T-helper 1 cell treated with Interleukin-12 subunit alpha and Interleukin-12 subunit beta and Interleukin-4 antibody, amounts not matched to agents 30 μg/mL and 1 μg/mL, for 36 hours (primary cell): ENCODE results near the gene ATP5PB.

ENCODE experiments used
- H3K27ac Mint-ChIP-seq: one replicate; pipeline ENCODE4 v1.8.0; 2021; ENCODE audit warnings: mild to moderate bottlenecking, mixed read lengths
- H3K27me3 Mint-ChIP-seq: one replicate; pipeline ENCODE4 v1.8.0; 2021; ENCODE audit warnings: low read depth, mixed read lengths
- H3K36me3 Mint-ChIP-seq: one replicate; pipeline ENCODE4 v1.8.0; 2021; ENCODE audit warnings: low read depth, mixed read lengths
- H3K4me1 Mint-ChIP-seq: one replicate; pipeline ENCODE4 v1.8.0; 2021; ENCODE audit warnings: low read depth, mixed read lengths
- H3K4me3 Mint-ChIP-seq: one replicate; pipeline ENCODE4 v1.8.0; 2021; ENCODE audit warnings: mild to moderate bottlenecking, moderate library complexity, mixed read lengths
- H3K9me3 Mint-ChIP-seq: one replicate; pipeline ENCODE4 v1.8.0; 2021; ENCODE audit warnings: mixed read lengths

Gene ATP5PB

GRCh38 chr1:111436726-111437125, 12.5 kb upstream of the ATP5PB start:
- no peaks in the 10 kb centered on the region for H3K9me3 Mint-ChIP-seq
- peaks cover 27% of the 10 kb centered on the region for H3K36me3 Mint-ChIP-seq
- peaks cover 3% of the 10 kb centered on the region for H3K4me1 Mint-ChIP-seq
- no peak overlapping the region for H3K4me3 Mint-ChIP-seq
- peaks cover 10% of the 10 kb centered on the region for H3K27me3 Mint-ChIP-seq
- no peak overlapping the region for H3K27ac Mint-ChIP-seq

GRCh38 chr1:111439461-111440351, 9.6 kb upstream of the ATP5PB start:
- Mint-ChIP-seq H3K36me3 (peaks cover 44% of the 10 kb centered on the region), H3K9me3 (no peaks in the 10 kb centered on the region), H3K4me1 (peaks cover 7% of the 10 kb centered on the region), H3K27me3 (no peaks in the 10 kb centered on the region), H3K4me3 (no peak overlapping the region), H3K27ac (no peak overlapping the region)

GRCh38 chr1:111441573-111442192, 7.6 kb upstream of the ATP5PB start:
- no peak overlapping the region for H3K27ac Mint-ChIP-seq
- H3K4me3 Mint-ChIP-seq: no peak overlapping the region
- peaks cover 52% of the 10 kb centered on the region for H3K36me3 Mint-ChIP-seq
- peaks cover 14% of the 10 kb centered on the region for H3K4me1 Mint-ChIP-seq
- H3K27me3 Mint-ChIP-seq: no peaks in the 10 kb centered on the region
- no peaks in the 10 kb centered on the region for H3K9me3 Mint-ChIP-seq

- H3K4me3 Mint-ChIP-seq: no peak overlapping the region
- peaks cover 55% of the 10 kb centered on the region for H3K36me3 Mint-ChIP-seq
- no peaks in the 10 kb centered on the region for H3K27me3 Mint-ChIP-seq
- no peak overlapping the region for H3K27ac Mint-ChIP-seq
- H3K4me1 Mint-ChIP-seq: peaks cover 22% of the 10 kb centered on the region
- no peaks in the 10 kb centered on the region for H3K9me3 Mint-ChIP-seq
These were observed 6.8 kb upstream of the ATP5PB start for GRCh38 chr1:111442457-111442856.

- Mint-ChIP-seq H3K4me3 (no peak overlapping the region), H3K36me3 (peaks cover 49% of the 10 kb centered on the region), H3K27ac (no peak overlapping the region), H3K27me3 (no peaks in the 10 kb centered on the region), H3K9me3 (no peaks in the 10 kb centered on the region), H3K4me1 (peaks cover 31% of the 10 kb centered on the region)
These were observed 5.2 kb upstream of the ATP5PB start for GRCh38 chr1:111444031-111444430.

GRCh38 chr1:111446546-111446945, 2.7 kb upstream of the ATP5PB start:
- peaks cover 48% of the 10 kb centered on the region for H3K36me3 Mint-ChIP-seq
- H3K27ac Mint-ChIP-seq: no peak overlapping the region
- peak overlapping the region; percentile 14 for H3K4me3 Mint-ChIP-seq
- peaks cover 43% of the 10 kb centered on the region for H3K4me1 Mint-ChIP-seq
- no peaks in the 10 kb centered on the region for H3K27me3 Mint-ChIP-seq
- no peaks in the 10 kb centered on the region for H3K9me3 Mint-ChIP-seq

GRCh38 chr1:111446967-111447892, 2.0 kb upstream of the ATP5PB start:
- H3K9me3 Mint-ChIP-seq: no peaks in the 10 kb centered on the region
- H3K27me3 Mint-ChIP-seq: no peaks in the 10 kb centered on the region
- peak overlapping the region; percentile 100 for H3K4me3 Mint-ChIP-seq
- H3K36me3 Mint-ChIP-seq: peaks cover 50% of the 10 kb centered on the region
- H3K27ac Mint-ChIP-seq: no peak overlapping the region
- peaks cover 49% of the 10 kb centered on the region for H3K4me1 Mint-ChIP-seq

- Mint-ChIP-seq H3K27ac (peak overlapping the region; percentile 71), H3K27me3 (no peaks in the 10 kb centered on the region), H3K4me3 (peak overlapping the region; percentile 100), H3K36me3 (peaks cover 40% of the 10 kb centered on the region), H3K9me3 (no peaks in the 10 kb centered on the region), H3K4me1 (peaks cover 54% of the 10 kb centered on the region)
These were observed 764 bp upstream of the ATP5PB start for GRCh38 chr1:111448482-111448917.

- Mint-ChIP-seq H3K27ac (peak overlapping the region; percentile 91), H3K4me3 (peak overlapping the region; percentile 100), H3K4me1 (peaks cover 65% of the 10 kb centered on the region), H3K27me3 (no peaks in the 10 kb centered on the region), H3K9me3 (no peaks in the 10 kb centered on the region), H3K36me3 (peaks cover 39% of the 10 kb centered on the region)
These were observed 396 bp downstream of the ATP5PB start for GRCh38 chr1:111449703-111450017.

GRCh38 chr1:111450185-111450584, 921 bp downstream of the ATP5PB start:
- Mint-ChIP-seq H3K4me3 (peak overlapping the region; percentile 100), H3K9me3 (no peaks in the 10 kb centered on the region), H3K27me3 (no peaks in the 10 kb centered on the region), H3K4me1 (peaks cover 68% of the 10 kb centered on the region), H3K27ac (peak overlapping the region; percentile 91), H3K36me3 (peaks cover 43% of the 10 kb centered on the region)

GRCh38 chr1:111452581-111452980, 3.3 kb downstream of the ATP5PB start:
- H3K4me1 Mint-ChIP-seq: peaks cover 68% of the 10 kb centered on the region
- no peak overlapping the region for H3K4me3 Mint-ChIP-seq
- no peaks in the 10 kb centered on the region for H3K27me3 Mint-ChIP-seq
- H3K36me3 Mint-ChIP-seq: peaks cover 50% of the 10 kb centered on the region
- no peaks in the 10 kb centered on the region for H3K9me3 Mint-ChIP-seq
- no peak overlapping the region for H3K27ac Mint-ChIP-seq

GRCh38 chr1:111453706-111454105, 4.4 kb downstream of the ATP5PB start:
- Mint-ChIP-seq H3K9me3 (no peaks in the 10 kb centered on the region), H3K4me1 (peaks cover 63% of the 10 kb centered on the region), H3K27ac (no peak overlapping the region), H3K4me3 (no peak overlapping the region), H3K27me3 (no peaks in the 10 kb centered on the region), H3K36me3 (peaks cover 56% of the 10 kb centered on the region)

- peak overlapping the region; percentile 59 for H3K4me3 Mint-ChIP-seq
- peaks cover 55% of the 10 kb centered on the region for H3K36me3 Mint-ChIP-seq
- H3K9me3 Mint-ChIP-seq: no peaks in the 10 kb centered on the region
- peak overlapping the region; percentile 76 for H3K27ac Mint-ChIP-seq
- H3K27me3 Mint-ChIP-seq: no peaks in the 10 kb centered on the region
- peaks cover 63% of the 10 kb centered on the region for H3K4me1 Mint-ChIP-seq
These were observed 5.8 kb downstream of the ATP5PB start for GRCh38 chr1:111454859-111455641.

GRCh38 chr1:111455642-111456031, 6.4 kb downstream of the ATP5PB start:
- Mint-ChIP-seq H3K27me3 (no peaks in the 10 kb centered on the region), H3K4me3 (peak overlapping the region; percentile 59), H3K9me3 (no peaks in the 10 kb centered on the region), H3K36me3 (peaks cover 56% of the 10 kb centered on the region), H3K4me1 (peaks cover 60% of the 10 kb centered on the region), H3K27ac (peak overlapping the region; percentile 41)
